NCI-H526 treated with DMSO at 0.1 percent for 48 hours (cell line): ENCODE results near the gene TMEM255A.

ENCODE experiments used
- DNase-seq: peaks from one replicate; lab custom pipeline; 2025; lab: John Stamatoyannopoulos, UW

TMEM255A gene

DNA sequence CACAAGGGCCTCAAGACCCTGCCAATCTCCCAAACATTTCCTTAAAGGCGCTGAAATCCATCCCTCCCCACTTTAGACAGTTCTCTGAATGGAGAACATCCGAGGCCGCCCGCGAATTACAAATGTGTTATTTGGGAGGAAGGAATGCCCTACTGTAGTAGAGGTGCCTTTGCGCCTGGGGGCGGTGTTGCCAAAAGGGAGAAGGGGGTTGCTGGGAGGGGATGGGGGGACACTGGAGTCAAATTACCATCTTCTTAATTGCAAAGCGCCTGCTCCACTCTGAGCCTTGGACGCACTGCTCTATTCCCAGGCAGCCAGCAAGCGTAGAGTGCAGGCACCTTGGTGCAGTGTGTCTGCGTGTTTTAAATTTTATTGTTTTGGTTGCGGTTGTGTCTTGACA lies 2.7 kb downstream of the TMEM255A start:
- no peak for DNase-seq

- no peak for DNase-seq
Observed at GRCh38 chrX:120306630-120307029, 4.6 kb downstream of the TMEM255A start.

DNA sequence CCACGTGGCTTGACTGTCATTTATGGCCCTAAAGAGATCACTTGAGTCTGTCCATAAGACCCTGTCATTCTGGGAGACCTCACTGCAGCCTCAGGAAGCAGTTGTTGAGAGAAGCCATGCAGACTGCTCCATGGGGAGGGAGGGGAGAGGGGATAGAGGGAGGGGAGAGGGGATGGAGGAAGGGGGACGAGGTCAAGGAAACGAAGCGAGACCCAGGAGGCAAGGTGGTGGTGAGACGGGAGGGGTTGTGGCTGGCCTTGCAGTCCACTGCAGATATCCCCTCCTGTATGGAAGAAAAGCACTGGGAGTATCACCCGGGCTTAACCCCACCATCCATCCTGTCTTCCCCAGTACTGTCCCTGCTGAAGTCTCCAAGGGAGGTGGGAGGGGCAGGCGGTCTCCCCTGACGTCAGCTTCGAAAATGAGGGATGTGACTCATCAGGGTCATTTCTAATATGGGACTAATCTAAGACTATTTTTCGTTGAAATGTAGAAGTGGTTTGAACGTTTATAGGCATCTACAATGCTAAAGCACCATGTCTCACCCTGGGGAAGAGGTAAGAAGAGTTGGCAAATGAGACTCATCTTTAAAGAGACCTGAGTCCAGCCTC lies 5.6 kb downstream of the TMEM255A start:
- DNase-seq: no peak

DNA sequence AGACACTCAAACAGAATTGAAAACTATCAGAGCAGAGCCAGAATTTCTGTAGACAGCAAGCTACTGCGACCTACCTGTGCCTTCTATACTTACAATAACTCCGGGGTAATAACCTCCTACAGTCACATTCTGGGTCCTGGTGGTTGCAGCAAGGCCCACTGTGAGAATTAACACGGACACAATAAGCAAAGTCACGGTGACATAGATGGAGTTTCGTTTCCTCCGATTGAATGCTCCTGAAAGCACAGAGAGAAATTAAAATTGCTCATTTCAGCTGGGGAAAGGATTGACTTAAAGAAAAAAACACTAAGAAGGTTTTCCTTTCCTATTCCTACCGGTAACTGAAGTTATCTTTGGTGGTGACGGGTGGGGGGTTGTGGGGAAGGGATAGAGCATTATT lies 7.0 kb downstream of the TMEM255A start:
- DNase-seq: no peak

- no peak for DNase-seq
Observed at GRCh38 chrX:120302434-120302833, 8.8 kb downstream of the TMEM255A start.

- no peak for DNase-seq
Observed at GRCh38 chrX:120301960-120302359, 9.3 kb downstream of the TMEM255A start.

DNA sequence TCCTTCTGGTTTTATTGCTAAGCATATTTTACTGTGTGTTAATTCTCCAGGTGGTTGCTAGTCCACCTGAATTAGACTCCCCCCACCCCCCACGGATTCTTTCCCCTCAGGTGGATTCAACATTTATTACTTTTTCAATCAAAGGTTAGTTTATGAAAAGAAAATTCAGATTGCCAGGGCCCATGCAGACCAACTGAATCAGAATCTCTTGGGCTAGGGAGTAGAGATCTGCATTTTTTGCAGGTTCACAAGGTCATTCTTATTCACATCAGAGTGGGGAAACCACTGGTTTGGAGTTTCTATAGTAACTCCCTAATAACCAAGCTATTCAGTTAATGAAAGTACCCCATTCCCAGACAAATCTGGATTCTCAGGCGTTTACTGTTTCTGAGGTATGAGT lies 9.8 kb downstream of the TMEM255A start:
- no peak for DNase-seq

GRCh38 chrX:120299928-120300327 lies 11.3 kb downstream of the TMEM255A start:
- no peak for DNase-seq

- DNase-seq: no peak
Observed at GRCh38 chrX:120297923-120298322, 13.3 kb downstream of the TMEM255A start.

DNA sequence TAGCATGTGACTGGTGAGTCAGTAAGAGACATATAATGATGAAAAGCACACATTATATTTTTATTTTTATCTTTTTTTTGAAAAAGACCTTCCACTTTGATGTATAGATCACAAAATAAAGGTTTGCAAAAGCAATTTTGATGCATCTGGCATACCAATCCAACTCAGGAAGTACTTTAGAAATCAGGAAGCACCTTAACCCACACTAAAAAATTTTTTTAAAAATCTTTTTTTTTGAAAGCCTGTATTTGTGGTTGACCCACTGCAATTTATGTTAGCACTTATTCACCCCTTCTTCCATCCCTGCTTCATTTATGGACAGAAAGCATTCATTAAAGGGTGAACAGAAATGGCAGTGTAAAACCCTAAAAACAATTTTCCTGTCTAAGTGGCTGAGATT lies 16.6 kb downstream of the TMEM255A start:
- no peak for DNase-seq

- no peak for DNase-seq
Observed at GRCh38 chrX:120293015-120293414, 18.2 kb downstream of the TMEM255A start.

- DNase-seq: peak; percentile 5
Observed at GRCh38 chrX:120291211-120291610, 20.1 kb downstream of the TMEM255A start.

DNA sequence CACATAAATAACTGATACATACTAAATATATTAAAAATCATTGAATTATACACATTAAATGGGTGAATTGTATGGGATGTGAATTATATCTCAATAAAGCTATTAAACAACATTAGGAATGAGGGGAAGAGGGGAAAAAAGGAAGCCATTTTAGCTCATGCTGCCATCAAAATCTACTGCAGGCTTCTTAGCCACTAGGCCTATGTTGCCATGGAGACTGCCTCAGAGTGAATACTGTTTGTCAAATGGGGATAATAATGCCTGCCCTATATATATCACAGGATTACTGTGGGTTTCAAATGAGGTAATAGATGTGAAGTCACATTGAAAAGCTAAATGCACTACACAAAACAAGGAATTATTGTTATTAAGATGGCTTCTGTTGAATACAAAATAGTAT lies 21.2 kb downstream of the TMEM255A start:
- DNase-seq: no peak

GRCh38 chrX:120287513-120288112 lies 23.6 kb downstream of the TMEM255A start:
- no peak for DNase-seq

DNA sequence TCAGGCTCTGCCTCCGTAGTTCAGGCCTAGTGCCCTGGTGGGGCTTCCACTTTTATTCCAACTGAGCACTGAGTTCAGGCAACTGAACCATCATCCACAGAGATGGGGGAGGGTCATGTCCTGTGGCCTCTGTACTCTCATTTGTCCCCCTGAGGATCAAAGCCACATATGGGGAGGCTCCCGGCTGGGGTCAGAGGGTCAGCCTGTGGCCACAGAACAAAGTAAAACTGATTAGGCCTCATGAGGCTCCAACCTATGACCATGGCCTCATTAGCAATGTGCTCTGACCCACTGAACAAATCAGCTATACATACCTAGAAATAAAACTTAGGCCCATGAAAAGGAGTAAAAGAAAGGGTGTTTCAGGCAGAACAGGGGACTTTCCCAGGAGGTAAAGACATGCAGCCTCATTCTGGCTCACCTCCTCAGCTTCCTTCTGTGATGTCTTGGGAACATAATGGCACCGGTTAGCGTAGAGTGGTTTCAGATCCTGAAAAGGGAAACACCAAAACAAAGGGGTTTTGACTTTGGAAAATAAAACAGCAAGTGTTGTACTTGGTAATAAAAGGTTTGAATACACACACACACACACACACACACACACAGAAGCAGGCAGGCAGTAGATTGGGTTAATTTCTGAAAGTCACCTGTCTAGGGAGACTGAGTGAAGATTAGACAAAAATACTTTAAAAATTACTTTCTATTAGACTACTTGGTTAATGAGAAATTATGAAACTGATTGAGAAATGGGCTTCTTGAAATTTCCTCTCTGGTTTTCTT lies 24.3 kb downstream of the TMEM255A start:
- DNase-seq: no peak

DNA sequence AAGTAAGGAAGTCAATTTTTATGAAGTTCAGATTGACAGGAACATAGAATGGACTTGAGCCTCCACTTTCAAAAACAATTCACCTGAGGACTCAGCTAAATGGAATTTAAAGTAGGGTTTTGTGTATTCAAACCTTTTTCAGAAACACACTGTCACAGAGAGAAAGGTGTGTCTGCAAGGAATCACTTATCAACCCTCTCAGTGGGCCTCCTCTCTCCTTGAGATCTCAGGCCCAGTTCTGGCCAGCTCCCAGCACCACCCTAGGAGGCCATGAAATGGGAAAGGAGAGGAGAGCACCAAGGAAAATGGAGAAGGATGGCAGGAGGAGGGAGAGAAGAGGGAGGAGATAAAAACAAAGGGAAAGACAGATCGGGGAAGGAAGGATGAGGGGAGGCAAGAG lies 28.6 kb downstream of the TMEM255A start:
- DNase-seq: no peak

- no peak for DNase-seq
Observed at GRCh38 chrX:120281761-120282160, 29.5 kb downstream of the TMEM255A start.

- no peak for DNase-seq
Observed at GRCh38 chrX:120281021-120281624, 30.1 kb downstream of the TMEM255A start.

DNA sequence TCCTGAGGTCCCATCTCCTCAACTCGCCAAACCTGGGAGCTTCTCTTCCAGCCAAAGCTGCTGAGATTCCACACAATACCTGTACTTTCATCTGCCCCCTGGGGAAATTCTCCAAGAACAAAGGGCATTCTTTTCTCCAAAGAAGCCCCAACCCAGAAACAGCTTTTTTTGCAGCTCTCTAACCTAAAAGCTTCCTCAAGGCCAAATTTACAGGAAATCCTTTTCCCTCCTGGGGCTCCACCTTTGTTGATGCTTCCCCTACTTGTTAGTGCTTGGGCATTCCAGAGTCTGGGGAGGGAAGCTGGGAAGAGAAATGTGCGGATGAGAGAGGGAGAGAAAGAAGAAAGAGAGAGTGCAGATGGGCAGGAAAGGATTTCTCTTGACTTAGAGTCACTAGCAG lies 36.3 kb downstream of the TMEM255A start:
- no peak for DNase-seq

- no peak for DNase-seq
Observed at GRCh38 chrX:120274145-120274544, 37.1 kb downstream of the TMEM255A start.

- no peak for DNase-seq
Observed at GRCh38 chrX:120271218-120271617, 40.0 kb downstream of the TMEM255A start.

DNA sequence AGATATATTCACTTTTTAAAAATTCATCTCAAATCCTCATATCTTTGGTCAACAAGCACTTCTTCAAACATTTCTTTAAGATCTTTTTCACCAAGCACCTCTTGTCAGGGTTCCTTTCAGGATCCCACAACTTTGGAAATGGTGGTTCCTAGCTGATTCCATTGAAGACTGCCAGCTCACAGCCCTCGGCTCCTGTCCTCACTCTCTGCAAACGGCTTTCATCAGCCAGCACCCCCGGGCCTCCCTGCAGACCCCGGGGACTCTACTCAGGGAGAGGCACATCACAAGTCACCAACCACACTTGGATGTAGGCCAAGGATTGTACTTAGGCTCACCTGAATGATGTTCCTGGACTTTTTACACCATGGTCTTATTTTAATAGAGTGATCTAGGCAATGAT lies 40.7 kb downstream of the TMEM255A start:
- DNase-seq: no peak
